ENCODE measurements around the gene TALDO1.

The TALDO1 gene

GRCh38 chr11:745428-745827 lies 1.8 kb upstream of the TALDO1 start:
- TF ChIP-seq, protein P1, sequence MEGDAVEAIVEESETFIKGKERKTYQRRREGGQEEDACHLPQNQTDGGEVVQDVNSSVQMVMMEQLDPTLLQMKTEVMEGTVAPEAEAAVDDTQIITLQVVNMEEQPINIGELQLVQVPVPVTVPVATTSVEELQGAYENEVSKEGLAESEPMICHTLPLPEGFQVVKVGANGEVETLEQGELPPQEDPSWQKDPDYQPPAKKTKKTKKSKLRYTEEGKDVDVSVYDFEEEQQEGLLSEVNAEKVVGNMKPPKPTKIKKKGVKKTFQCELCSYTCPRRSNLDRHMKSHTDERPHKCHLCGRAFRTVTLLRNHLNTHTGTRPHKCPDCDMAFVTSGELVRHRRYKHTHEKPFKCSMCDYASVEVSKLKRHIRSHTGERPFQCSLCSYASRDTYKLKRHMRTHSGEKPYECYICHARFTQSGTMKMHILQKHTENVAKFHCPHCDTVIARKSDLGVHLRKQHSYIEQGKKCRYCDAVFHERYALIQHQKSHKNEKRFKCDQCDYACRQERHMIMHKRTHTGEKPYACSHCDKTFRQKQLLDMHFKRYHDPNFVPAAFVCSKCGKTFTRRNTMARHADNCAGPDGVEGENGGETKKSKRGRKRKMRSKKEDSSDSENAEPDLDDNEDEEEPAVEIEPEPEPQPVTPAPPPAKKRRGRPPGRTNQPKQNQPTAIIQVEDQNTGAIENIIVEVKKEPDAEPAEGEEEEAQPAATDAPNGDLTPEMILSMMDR (IDR thresholded peaks at IDR 0.05; ENCODE audit: extremely low read depth, missing control alignments) = no peak
- no peak for DNase-seq (ENCODE audit: low spot score)

DNA sequence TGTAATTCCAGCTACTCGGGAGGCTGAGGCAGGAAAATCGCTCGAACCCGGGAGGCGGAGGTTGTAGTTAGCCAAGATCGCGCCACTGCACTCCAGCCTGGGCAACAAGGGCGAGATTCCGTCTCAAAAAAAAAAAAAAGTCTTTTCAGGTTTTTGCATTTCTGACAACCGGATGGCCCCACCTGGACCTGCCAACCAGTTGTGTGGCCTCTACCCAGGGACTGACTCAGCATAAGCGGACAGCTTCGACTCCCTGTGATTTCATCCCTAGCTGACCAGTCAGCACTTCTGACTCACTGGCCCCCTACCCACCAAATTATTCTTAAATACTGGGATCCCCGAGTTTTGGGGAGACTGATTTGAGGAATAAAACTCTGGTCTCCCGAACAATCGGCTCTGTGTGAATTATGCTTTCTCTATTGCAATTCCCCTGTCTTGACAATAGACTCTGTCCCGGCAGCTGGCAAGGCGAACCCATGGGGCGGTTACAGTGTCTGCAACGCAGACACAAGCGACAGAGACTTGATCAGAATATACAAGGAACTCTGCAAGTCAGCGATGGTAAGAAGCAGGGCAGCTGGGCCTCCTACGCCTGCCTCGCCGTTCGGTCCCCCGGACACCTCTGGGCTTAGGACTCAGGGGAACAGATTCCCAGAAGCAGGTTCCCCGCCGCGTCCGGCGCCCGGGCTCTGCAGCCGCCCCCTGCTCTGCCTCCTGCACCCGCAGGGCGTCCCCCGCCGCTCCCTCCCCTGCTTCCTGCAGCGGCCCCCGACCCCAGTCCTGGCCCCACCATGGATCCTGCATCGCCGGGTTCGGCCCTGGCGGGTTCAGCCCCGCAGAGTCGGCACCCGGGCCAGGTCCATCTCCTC lies 741 bp upstream of the TALDO1 start:
- DNase-seq (ENCODE audit: low spot score) = no peak
- TF ChIP-seq, protein P1 (IDR thresholded peaks at IDR 0.05; ENCODE audit: extremely low read depth, missing control alignments) = no peak

- DNase-seq (ENCODE audit: low spot score) = peak; percentile 31
- TF ChIP-seq, protein P1 (IDR thresholded peaks at IDR 0.05; ENCODE audit: extremely low read depth, missing control alignments) = no peak
These were observed 719 bp downstream of the TALDO1 start for GRCh38 chr11:748007-748359.

GRCh38 chr11:749731-750130 lies 2.5 kb downstream of the TALDO1 start:
- no peak for DNase-seq (ENCODE audit: low spot score)
- TF ChIP-seq, protein P1 (IDR thresholded peaks at IDR 0.05; ENCODE audit: extremely low read depth, missing control alignments) = no peak

DNA sequence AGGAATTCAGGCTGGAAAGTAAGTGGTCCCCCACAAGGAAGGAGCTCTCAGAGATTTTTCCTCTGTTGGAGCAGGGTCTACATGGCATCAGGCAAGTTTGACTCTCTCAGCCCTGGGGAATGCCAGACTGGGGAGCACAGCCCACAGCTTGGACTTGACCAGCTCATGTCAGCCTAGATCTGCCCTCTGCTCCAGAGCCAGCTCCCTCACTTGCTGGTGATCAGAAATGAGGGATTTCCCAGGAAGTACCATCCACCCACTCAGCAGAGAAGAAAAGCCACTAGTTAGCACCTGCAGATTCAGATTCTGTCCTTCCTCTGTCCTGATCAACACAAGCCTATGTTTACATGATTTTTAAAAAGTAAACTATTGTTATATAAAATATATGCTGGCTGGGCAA lies 13.0 kb downstream of the TALDO1 start:
- TF ChIP-seq, protein P1 (IDR thresholded peaks at IDR 0.05; ENCODE audit: extremely low read depth, missing control alignments) = no peak
- no peak for DNase-seq (ENCODE audit: low spot score)

DNA sequence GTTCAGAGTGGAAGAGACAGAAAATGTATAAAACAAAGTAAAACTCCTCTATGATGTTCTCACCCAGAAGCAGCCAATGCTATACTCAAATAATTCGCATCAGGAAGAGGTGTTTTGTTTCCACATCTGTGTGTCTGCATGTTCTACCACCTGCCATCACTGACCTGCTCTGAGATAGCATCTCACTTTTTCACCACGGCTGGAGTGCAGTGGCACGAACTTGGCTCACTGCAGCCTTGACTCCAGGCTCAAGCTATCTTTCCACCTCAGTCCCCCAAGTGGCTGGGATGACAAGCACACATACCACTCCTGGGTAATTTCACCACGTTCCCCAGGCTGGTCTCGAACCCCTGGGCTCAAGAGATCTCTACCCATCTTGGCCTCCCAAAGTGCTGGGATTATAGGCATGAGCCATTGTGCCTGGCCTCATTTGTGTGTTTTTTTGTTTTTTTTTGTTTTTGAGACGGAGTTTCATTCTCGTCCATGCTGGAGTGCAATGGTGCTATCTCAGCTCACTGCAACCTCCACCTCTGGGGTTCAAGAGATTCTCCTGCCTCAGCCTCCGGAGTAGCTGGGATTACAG lies 14.4 kb downstream of the TALDO1 start:
- DNase-seq (ENCODE audit: low spot score) = no peak
- TF ChIP-seq, protein P1 (IDR thresholded peaks at IDR 0.05; ENCODE audit: extremely low read depth, missing control alignments) = no peak

GRCh38 chr11:762421-763072 lies 15.3 kb downstream of the TALDO1 start:
- TF ChIP-seq, protein P1 (IDR thresholded peaks at IDR 0.05; ENCODE audit: extremely low read depth, missing control alignments) = no peak
- DNase-seq (ENCODE audit: low spot score) = peak; percentile 34

Measured in GM20000 (cell line).